Loucy (cell line): ENCODE data around the gene MMP17.

ENCODE experiments used
- EZH2phosphoT487 ChIP-seq: fragments of 200-600 bp; IDR thresholded peaks from 2 replicates; pipeline ENCODE4 v1.6.1; 2018; ENCODE audit warnings: antibody characterized with exemption, mild to moderate bottlenecking, moderate library complexity, borderline replicate concordance
- TF ChIP-seq, protein P1 (sequence below): fragments of 200-600 bp; sonication (generic); conservative IDR thresholded peaks from 2 replicates; pipeline ENCODE4 v1.5.1; 2014; ENCODE audit warnings: mild to moderate bottlenecking, antibody characterized with exemption, low read length

DNA sequence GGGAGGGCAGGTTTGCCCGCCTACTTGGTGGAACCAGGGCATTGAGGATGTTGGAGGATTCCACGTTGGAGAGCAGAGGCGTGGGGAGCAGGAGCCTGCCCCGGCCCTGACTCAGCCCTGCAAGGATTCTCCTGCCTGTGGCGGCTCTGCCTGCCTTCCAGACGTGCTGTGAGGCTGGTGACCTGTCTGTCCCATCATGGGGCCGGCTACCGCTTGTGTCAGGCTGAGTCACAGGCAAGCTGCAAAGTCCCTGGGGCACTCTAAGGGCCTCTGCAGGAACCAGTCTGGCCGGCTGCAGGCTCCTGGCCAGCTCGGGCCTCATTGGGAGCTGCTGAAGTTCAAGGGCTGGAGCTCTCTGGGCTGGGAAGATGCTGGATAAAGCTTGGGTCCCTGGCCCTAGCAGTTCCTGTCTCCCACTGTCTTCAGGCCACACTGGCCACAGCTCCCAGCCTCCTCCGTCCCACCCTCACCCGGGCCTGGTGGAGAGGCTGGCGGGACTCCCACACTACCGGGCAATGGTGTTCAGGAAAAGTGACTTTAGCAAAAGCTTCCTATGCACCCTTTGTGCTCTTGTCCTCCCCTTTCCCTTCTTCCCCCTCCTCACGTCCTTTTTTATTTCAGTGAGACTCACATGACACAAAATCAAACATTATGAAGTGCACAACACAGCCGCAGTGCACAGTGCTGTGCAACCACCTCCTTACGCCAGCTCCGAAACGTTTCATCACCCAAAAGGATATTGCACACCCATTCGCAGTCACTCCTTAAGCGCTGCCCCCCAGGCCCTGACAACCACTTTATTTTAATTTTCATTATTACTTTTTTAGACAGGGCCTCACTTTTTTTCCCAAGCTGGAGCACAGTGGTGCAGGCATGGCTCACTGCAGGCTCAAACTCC is 44.2 kb downstream of the MMP17 start:
- TF ChIP-seq, protein P1, sequence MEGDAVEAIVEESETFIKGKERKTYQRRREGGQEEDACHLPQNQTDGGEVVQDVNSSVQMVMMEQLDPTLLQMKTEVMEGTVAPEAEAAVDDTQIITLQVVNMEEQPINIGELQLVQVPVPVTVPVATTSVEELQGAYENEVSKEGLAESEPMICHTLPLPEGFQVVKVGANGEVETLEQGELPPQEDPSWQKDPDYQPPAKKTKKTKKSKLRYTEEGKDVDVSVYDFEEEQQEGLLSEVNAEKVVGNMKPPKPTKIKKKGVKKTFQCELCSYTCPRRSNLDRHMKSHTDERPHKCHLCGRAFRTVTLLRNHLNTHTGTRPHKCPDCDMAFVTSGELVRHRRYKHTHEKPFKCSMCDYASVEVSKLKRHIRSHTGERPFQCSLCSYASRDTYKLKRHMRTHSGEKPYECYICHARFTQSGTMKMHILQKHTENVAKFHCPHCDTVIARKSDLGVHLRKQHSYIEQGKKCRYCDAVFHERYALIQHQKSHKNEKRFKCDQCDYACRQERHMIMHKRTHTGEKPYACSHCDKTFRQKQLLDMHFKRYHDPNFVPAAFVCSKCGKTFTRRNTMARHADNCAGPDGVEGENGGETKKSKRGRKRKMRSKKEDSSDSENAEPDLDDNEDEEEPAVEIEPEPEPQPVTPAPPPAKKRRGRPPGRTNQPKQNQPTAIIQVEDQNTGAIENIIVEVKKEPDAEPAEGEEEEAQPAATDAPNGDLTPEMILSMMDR, result no peak
- TF ChIP-seq EZH2phosphoT487, result no peak
